PC-3 (cell line): Measurements from ENCODE around the gene P2RX6. TPM values are rescaled to one million over a fixed set of nuclear protein-coding genes. Genes with fewer than 3 reads are reported as not detected.

ENCODE experiments used
- ATAC-seq: fragments of 200-7000 bp; cut with Tn5 transposase; 2 replicates; pipeline ENCODE4 v1.9.1; 2020; ENCODE audit warnings: mild to moderate bottlenecking, moderate library complexity
- BruUV-seq: library from RNA; stranded (reverse); fragments of 400-500 nt; replicated peaks from 2 replicates; lab custom pipeline; 2021; lab: Mats Ljungman, UMichigan
- CTCF ChIA-PET: fragments of 300-600 bp; sonication (Branson Sonifier 250); formaldehyde crosslinking; loops from one replicate; lab custom pipeline; 2022; ENCODE audit warnings: antibody characterized with exemption; lab: Charles Lee
- POLR2A ChIA-PET: fragments of 300-600 bp; sonication (Branson Sonifier 250); formaldehyde crosslinking; loops from one replicate; lab custom pipeline; 2022; ENCODE audit warnings: antibody characterized with exemption; ENCODE audit not compliant: unreplicated experiment; lab: Charles Lee
- DNase-seq: peaks from one replicate; pipeline ENCODE4 v3.0.0-alpha.2; 2015
- H2AFZ ChIP-seq: fragments of 300-600 bp; sonication (generic); 2 replicates; pipeline ENCODE4 v1.6.0; 2016; ENCODE audit warnings: antibody characterized with exemption, low read length
- H3F3A ChIP-seq: fragments of 300-600 bp; sonication (generic); one replicate; pipeline ENCODE4 v1.6.0; 2017; ENCODE audit warnings: antibody characterized with exemption, low read length, control low read depth, mild to moderate bottlenecking; ENCODE audit not compliant: unreplicated experiment
- H3K27ac ChIP-seq: fragments of 300-600 bp; sonication (generic); 2 replicates; pipeline ENCODE4 v1.5.1; 2016; ENCODE audit warnings: mild to moderate bottlenecking, low read length
- H3K27me3 ChIP-seq: fragments of 300-600 bp; sonication (generic); 2 replicates; pipeline ENCODE4 v1.6.1; 2016; ENCODE audit warnings: low read length, mixed read lengths
- H3K36me3 ChIP-seq: fragments of 300-600 bp; sonication (generic); 2 replicates; pipeline ENCODE4 v1.6.1; 2016; ENCODE audit warnings: low read depth, mixed run types, low read length, mixed read lengths
- H3K4me1 ChIP-seq: fragments of 300-600 bp; sonication (generic); 2 replicates; pipeline ENCODE4 v1.5.1; 2016; ENCODE audit warnings: low read length; ENCODE audit not compliant: insufficient read depth
- H3K4me2 ChIP-seq: fragments of 300-600 bp; sonication (generic); 2 replicates; pipeline ENCODE4 v1.6.0; 2016; ENCODE audit warnings: low read length
- H3K4me3 ChIP-seq: fragments of 300-600 bp; sonication (generic); 2 replicates; pipeline ENCODE4 v1.5.1; 2016; ENCODE audit warnings: mild to moderate bottlenecking, low read length, mixed read lengths
- H3K79me2 ChIP-seq: fragments of 300-600 bp; sonication (generic); 2 replicates; pipeline ENCODE4 v1.6.1; 2017; ENCODE audit warnings: low read length, mixed read lengths
- H3K9ac ChIP-seq: fragments of 300-600 bp; sonication (generic); 2 replicates; pipeline ENCODE4 v1.6.0; 2016; ENCODE audit warnings: mild to moderate bottlenecking, low read length
- H3K9me2 ChIP-seq: fragments of 300-600 bp; sonication (generic); replicated peaks from 2 replicates; pipeline ENCODE4 v1.6.1; 2016; ENCODE audit warnings: mixed run types, low read length, mixed read lengths
- H3K9me3 ChIP-seq: fragments of 300-600 bp; sonication (generic); 2 replicates; pipeline ENCODE4 v1.6.1; 2016; ENCODE audit warnings: low read length, mixed read lengths
- H4K20me1 ChIP-seq: fragments of 300-600 bp; sonication (generic); 2 replicates; pipeline ENCODE4 v1.6.1; 2016; ENCODE audit warnings: low read length, mixed read lengths
- EZH2 ChIP-seq: fragments of 300-600 bp; sonication (generic); IDR thresholded peaks from one replicate; pipeline ENCODE4 v1.6.1; 2017; ENCODE audit warnings: antibody characterized with exemption, mild to moderate bottlenecking, low read length; ENCODE audit not compliant: unreplicated experiment
- EZH2phosphoT487 ChIP-seq: fragments of 300-600 bp; sonication (generic); IDR thresholded peaks from 2 replicates; pipeline ENCODE4 v1.6.1; 2018; ENCODE audit warnings: mild to moderate bottlenecking, antibody characterized with exemption, low read length, borderline replicate concordance
- intact Hi-C: fragments of 100-400 bp; cut with micrococcal nuclease; formaldehyde crosslinking; loops from 2 replicates; pipeline ENCODE4 v1.9.0; 2023
- total RNA-seq: library from RNA; depleted of rRNA; stranded (reverse); fragments of >200 nt; gene quantifications from 2 replicates; pipeline ENCODE4 v1.2.3, GENCODE V29; 2014
- TF ChIP-seq, protein P1 (sequence below): fragments of 300-600 bp; sonication (generic); conservative IDR thresholded peaks from 2 replicates; pipeline ENCODE4 v1.5.1; 2017; ENCODE audit warnings: antibody characterized with exemption, low read depth, mild to moderate bottlenecking, low read length

Gene P2RX6
- total RNA-seq, 1 experiment from 2014 or later = 1.1 TPM

DNA sequence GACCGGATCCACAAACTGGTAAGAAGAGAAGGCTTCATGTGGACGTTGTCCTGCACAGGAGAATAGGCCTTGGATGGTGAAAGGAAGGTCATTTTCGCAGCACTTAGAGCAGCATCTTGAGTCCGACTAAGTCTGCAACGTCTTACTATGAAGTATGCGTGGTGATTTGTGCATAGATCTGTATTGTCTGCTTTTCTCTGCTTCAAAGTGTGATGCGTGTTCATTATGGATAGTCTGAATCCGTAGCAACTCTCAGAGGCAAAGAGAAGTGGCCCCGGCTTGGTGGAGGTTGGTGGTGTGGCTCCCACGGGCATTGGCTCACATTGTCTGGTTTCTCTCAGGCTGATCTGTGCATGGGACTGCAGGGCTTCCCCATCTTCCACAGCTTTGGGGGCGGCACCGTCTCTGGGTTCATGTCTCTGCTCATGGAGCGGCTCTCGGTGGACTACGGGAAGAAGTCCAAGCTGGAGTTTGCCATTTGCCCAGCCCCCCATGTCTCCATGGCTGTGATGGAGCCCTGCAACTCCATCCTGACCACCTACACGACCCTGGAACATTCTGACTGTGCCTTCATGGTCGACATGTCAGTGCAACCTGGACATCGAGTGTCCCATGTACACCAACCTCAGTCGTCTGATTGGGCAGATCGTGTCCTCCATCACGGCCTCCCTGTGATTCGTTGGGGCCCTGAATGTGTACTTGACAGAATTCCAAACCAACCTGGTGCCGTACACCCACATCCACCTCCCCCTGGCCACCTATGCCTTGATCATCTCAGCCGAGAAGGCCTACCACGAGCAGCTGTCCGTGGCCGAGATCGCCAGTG, 52.3 kb downstream of the P2RX6 start:
- H4K20me1 ChIP-seq = no peaks in the 10 kb centered on the region
- DNase-seq (no peak), ATAC-seq (no peak)
- no peaks in the 10 kb centered on the region for H3K4me1 ChIP-seq
- no peaks in the 10 kb centered on the region for H3K27me3 ChIP-seq
- H3K9me3 ChIP-seq = no peaks in the 10 kb centered on the region
- no peak overlapping the region for H2AFZ ChIP-seq
- no peak overlapping the region for H3K4me2 ChIP-seq
- no peaks in the 10 kb centered on the region for H3K36me3 ChIP-seq
- intact Hi-C loops = no loop called here
- no peaks in the 10 kb centered on the region for H3K9me2 ChIP-seq
- POLR2A ChIA-PET = no interaction called here
- no TSS peak for BruUV-seq
- no peaks in the 10 kb centered on the region for H3F3A ChIP-seq
- no peak overlapping the region for H3K27ac ChIP-seq
- TF ChIP-seq EZH2phosphoT487 (no peak), EZH2 (no peak)
- TF ChIP-seq, protein P1, sequence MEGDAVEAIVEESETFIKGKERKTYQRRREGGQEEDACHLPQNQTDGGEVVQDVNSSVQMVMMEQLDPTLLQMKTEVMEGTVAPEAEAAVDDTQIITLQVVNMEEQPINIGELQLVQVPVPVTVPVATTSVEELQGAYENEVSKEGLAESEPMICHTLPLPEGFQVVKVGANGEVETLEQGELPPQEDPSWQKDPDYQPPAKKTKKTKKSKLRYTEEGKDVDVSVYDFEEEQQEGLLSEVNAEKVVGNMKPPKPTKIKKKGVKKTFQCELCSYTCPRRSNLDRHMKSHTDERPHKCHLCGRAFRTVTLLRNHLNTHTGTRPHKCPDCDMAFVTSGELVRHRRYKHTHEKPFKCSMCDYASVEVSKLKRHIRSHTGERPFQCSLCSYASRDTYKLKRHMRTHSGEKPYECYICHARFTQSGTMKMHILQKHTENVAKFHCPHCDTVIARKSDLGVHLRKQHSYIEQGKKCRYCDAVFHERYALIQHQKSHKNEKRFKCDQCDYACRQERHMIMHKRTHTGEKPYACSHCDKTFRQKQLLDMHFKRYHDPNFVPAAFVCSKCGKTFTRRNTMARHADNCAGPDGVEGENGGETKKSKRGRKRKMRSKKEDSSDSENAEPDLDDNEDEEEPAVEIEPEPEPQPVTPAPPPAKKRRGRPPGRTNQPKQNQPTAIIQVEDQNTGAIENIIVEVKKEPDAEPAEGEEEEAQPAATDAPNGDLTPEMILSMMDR = no peak
- no peak overlapping the region for H3K4me3 ChIP-seq
- H3K9ac ChIP-seq = no peak overlapping the region
- no peaks in the 10 kb centered on the region for H3K79me2 ChIP-seq
- CTCF ChIA-PET = no interaction called here

DNA sequence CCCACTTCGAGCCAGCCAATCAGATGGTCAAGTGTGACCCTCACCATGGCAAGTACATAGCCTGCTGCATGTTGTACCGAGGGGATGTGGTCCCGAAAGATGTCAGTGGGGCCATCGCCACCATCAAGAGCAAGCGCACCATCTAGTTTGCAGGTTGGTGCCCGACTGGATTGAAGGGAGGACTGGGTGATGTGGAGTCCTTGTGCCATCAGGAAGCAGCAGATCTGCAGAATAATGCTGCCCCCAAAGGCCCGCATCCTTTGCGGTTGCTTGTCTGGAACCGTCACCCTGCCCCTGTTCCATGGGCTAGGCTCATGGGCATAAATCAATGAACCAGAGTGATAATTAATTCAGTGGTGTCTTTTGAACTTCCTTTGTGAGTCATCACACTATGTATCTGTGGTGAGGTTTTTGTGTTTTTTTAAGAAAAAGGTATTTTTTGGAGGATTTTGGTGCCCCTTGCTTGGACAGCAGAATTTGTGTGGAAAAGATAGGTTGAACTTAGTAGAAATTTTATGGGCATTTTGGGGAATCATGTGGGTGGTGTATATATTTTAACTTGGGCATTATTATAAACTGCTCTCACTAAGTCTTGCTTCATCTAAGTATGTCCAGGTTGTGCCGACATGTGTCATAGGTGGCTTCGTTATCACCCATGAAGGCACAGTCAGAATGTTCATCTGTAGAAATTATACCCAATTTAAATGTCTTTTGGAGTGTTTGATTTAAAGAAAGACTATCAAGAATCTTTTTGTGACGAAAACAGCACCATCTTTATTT, 53.1 kb downstream of the P2RX6 start:
- Histone ChIP-seq H3K4me3 (no peak overlapping the region), H3K27ac (no peak overlapping the region), H3K4me1 (no peaks in the 10 kb centered on the region), H3K27me3 (no peaks in the 10 kb centered on the region), H3F3A (no peaks in the 10 kb centered on the region), H4K20me1 (no peaks in the 10 kb centered on the region), H3K79me2 (no peaks in the 10 kb centered on the region), H2AFZ (no peak overlapping the region), H3K9me3 (no peaks in the 10 kb centered on the region), H3K4me2 (no peak overlapping the region), H3K9me2 (no peaks in the 10 kb centered on the region), H3K36me3 (no peaks in the 10 kb centered on the region), H3K9ac (no peak overlapping the region)
- TF ChIP-seq, protein P1 = no peak
- TF ChIP-seq EZH2 = no peak
- TF ChIP-seq EZH2phosphoT487 = no peak
- CTCF ChIA-PET = no interaction called here
- ATAC-seq (no peak), DNase-seq (no peak)
- POLR2A ChIA-PET = no interaction called here
- no TSS peak for BruUV-seq
- intact Hi-C loops = no loop called here
